HG03439 (cell line): ENCODE results near the gene TNIK.

Source experiments
- ATAC-seq: cut with Tn5 transposase; IDR thresholded peaks from one replicate; pipeline ENCODE4 v1.9.1; 2021; ENCODE audit warnings: mild to moderate bottlenecking, moderate library complexity; ENCODE audit not compliant: unreplicated experiment

Gene TNIK

GRCh38 chr3:171181907-171182690 lies 278.1 kb downstream of the TNIK start:
- no peak for ATAC-seq

- ATAC-seq, result no peak
These were observed 281.5 kb downstream of the TNIK start for GRCh38 chr3:171178714-171179113.

GRCh38 chr3:171177553-171177952 lies 282.7 kb downstream of the TNIK start:
- ATAC-seq, result no peak

GRCh38 chr3:171177056-171177455 lies 283.1 kb downstream of the TNIK start:
- ATAC-seq, result no peak

- ATAC-seq, result no peak
These were observed 283.8 kb downstream of the TNIK start for GRCh38 chr3:171176244-171176933.

- ATAC-seq, result no peak
These were observed 284.4 kb downstream of the TNIK start for GRCh38 chr3:171175741-171176234.

- no peak for ATAC-seq
These were observed 286.5 kb downstream of the TNIK start for GRCh38 chr3:171173736-171174135.

GRCh38 chr3:171172070-171172469 lies 288.1 kb downstream of the TNIK start:
- no peak for ATAC-seq

GRCh38 chr3:171169866-171170265 lies 290.3 kb downstream of the TNIK start:
- no peak for ATAC-seq

GRCh38 chr3:171169443-171169842 lies 290.8 kb downstream of the TNIK start:
- no peak for ATAC-seq

GRCh38 chr3:171168551-171168950 lies 291.7 kb downstream of the TNIK start:
- ATAC-seq, result no peak

GRCh38 chr3:171168086-171168485 lies 292.1 kb downstream of the TNIK start:
- no peak for ATAC-seq

GRCh38 chr3:171165983-171166382 lies 294.2 kb downstream of the TNIK start:
- ATAC-seq, result no peak

GRCh38 chr3:171165499-171165921 lies 294.7 kb downstream of the TNIK start:
- no peak for ATAC-seq

GRCh38 chr3:171164067-171164465 lies 296.1 kb downstream of the TNIK start:
- ATAC-seq, result no peak

GRCh38 chr3:171163101-171164066 lies 296.8 kb downstream of the TNIK start:
- no peak for ATAC-seq

GRCh38 chr3:171160325-171160724 lies 299.9 kb downstream of the TNIK start:
- ATAC-seq, result no peak

GRCh38 chr3:171159822-171160157 lies 300.4 kb downstream of the TNIK start:
- ATAC-seq, result no peak

GRCh38 chr3:171159024-171159821 lies 301.0 kb downstream of the TNIK start:
- no peak for ATAC-seq

- no peak for ATAC-seq
These were observed 302.2 kb downstream of the TNIK start for GRCh38 chr3:171157980-171158379.
